H1 (cell line): Measurements from ENCODE around the gene KRT80. TPM values are rescaled to one million over a fixed set of nuclear protein-coding genes. Genes with fewer than 3 reads are reported as not detected.

Experiments
- CTCF ChIA-PET: fragments of 300-600 bp; sonication (Branson Sonifier 250); formaldehyde crosslinking; loops from one replicate; lab custom pipeline; 2021; ENCODE audit not compliant: partially characterized antibody; lab: Charles Lee
- POLR2A ChIA-PET: fragments of 300-600 bp; sonication (Branson Sonifier 250); formaldehyde crosslinking; loops from one replicate; lab custom pipeline; 2021; ENCODE audit warnings: inconsistent platforms; ENCODE audit not compliant: partially characterized antibody; lab: Charles Lee
- DNase-seq, 2 experiments: peaks; one replicate each; pipeline versions ENCODE4 v3.0.0 to v3.0.0-alpha.2; 2010 to 2022; ENCODE audit warnings: low spot score in 2 of 2, low read depth in 1 of 2, mixed read lengths in 1 of 2
- FAIRE-seq: peaks from 2 replicates; lab custom pipeline; 2011; peaks lifted over from hg19 to GRCh38; lab: Jason Lieb, UNC
- H2AFZ ChIP-seq: 2 replicates; pipeline ENCODE4 v1.8.1; 2012; ENCODE audit warnings: low read length, inconsistent platforms
- H2AK5ac ChIP-seq: 2 replicates; pipeline ENCODE4 v1.6.1; 2013; ENCODE audit warnings: low read depth, low read length
- H2BK120ac ChIP-seq: replicated peaks from 2 replicates; pipeline ENCODE3; 2013; ENCODE audit warnings: low read depth, low read length, inconsistent platforms
- H2BK12ac ChIP-seq: 2 replicates; pipeline ENCODE4 v1.6.1; 2013; ENCODE audit warnings: low read depth, low read length
- H2BK15ac ChIP-seq: 2 replicates; pipeline ENCODE4 v1.6.1; 2013; ENCODE audit warnings: low read length
- H2BK20ac ChIP-seq: 2 replicates; pipeline ENCODE4 v1.6.1; 2013; ENCODE audit warnings: low read length
- H2BK5ac ChIP-seq: 2 replicates; pipeline ENCODE4 v1.6.1; 2013; ENCODE audit warnings: low read depth, low read length
- H3K14ac ChIP-seq: 2 replicates; pipeline ENCODE4 v1.6.1; 2013; ENCODE audit warnings: inconsistent platforms; ENCODE audit not compliant: insufficient read length
- H3K18ac ChIP-seq: 2 replicates; pipeline ENCODE4 v1.6.1; 2013; ENCODE audit warnings: low read length; ENCODE audit errors: extremely low read depth
- H3K23ac ChIP-seq: 2 replicates; pipeline ENCODE4 v1.6.1; 2013; ENCODE audit warnings: inconsistent platforms; ENCODE audit not compliant: insufficient read length
- H3K23me2 ChIP-seq: 2 replicates; pipeline ENCODE4 v1.6.1; 2013; ENCODE audit warnings: low read depth, low read length
- H3K27ac ChIP-seq: 2 replicates; pipeline ENCODE4 v1.6.1; 2011; ENCODE audit warnings: low read depth, low read length, inconsistent platforms
- H3K27me3 ChIP-seq, 4 experiments: replicated peaks in 1 of 4; 1 replicate in 1 of 4; 2 replicates in 3 of 4; pipeline versions ENCODE4 v1.6.1 to v1.8.1; 2011 to 2013; ENCODE audit warnings: low read length in 3 of 4, mild to moderate bottlenecking in 3 of 4, inconsistent platforms in 2 of 4, mixed read lengths in 2 of 4, moderate library complexity in 1 of 4; ENCODE audit not compliant: control insufficient read depth in 3 of 4, insufficient read depth in 3 of 4; ENCODE audit errors: extremely low read depth in 1 of 4
- H3K36me3 ChIP-seq, 4 experiments: 2 replicates each; pipeline versions ENCODE4 v1.6.1 to v1.8.1; 2011 to 2013; ENCODE audit warnings: mild to moderate bottlenecking in 4 of 4, low read length in 3 of 4, moderate library complexity in 2 of 4, control low read depth in 1 of 4, inconsistent platforms in 1 of 4; ENCODE audit not compliant: insufficient read depth in 4 of 4, control insufficient read depth in 2 of 4
- H3K4ac ChIP-seq: replicated peaks from 2 replicates; pipeline ENCODE3; 2013; ENCODE audit warnings: low read length, low read depth, mixed read lengths, inconsistent platforms; ENCODE audit not compliant: insufficient read length
- H3K4me1 ChIP-seq, 4 experiments: replicated peaks in 1 of 4; 1 replicate in 1 of 4; 2 replicates in 3 of 4; pipeline versions ENCODE4 v1.6.1 to v1.8.1; 2011 to 2013; ENCODE audit warnings: low read length in 3 of 4, inconsistent platforms in 2 of 4, mixed read lengths in 1 of 4; ENCODE audit not compliant: insufficient read depth in 4 of 4, control insufficient read depth in 3 of 4
- H3K4me2 ChIP-seq, 2 experiments: 2 replicates each; pipeline versions ENCODE4 v1.6.1 to v1.8.1; 2011 to 2013; ENCODE audit warnings: low read depth in 2 of 2, low read length in 2 of 2, control low read depth in 1 of 2, inconsistent platforms in 1 of 2, mild to moderate bottlenecking in 1 of 2; ENCODE audit not compliant: insufficient read depth in 1 of 2
- H3K4me3 ChIP-seq, 4 experiments: fragments of 200-600, 300-600 bp in 1 of 4; sonication (generic), shearing (Covaris generic), sonication (Bioruptor Twin) in 1 of 4; 2 replicates each; pipeline versions ENCODE4 v1.5.1 to v1.8.1; 2011 to 2016; ENCODE audit warnings: low read length in 4 of 4, low read depth in 3 of 4, control low read depth in 2 of 4, inconsistent platforms in 2 of 4, mild to moderate bottlenecking in 2 of 4, mixed read lengths in 1 of 4, moderate library complexity in 1 of 4; ENCODE audit not compliant: insufficient read depth in 2 of 4; ENCODE audit errors: extremely low read depth in 1 of 4
- H3K56ac ChIP-seq: replicated peaks from 2 replicates; pipeline ENCODE3; 2013; ENCODE audit warnings: low read depth, mild to moderate bottlenecking, mixed read lengths, low read length, inconsistent platforms; ENCODE audit not compliant: insufficient read length
- H3K79me1 ChIP-seq: 2 replicates; pipeline ENCODE4 v1.6.1; 2013; ENCODE audit warnings: low read depth, low read length, control low read depth
- H3K79me2 ChIP-seq, 2 experiments: 2 replicates each; pipeline versions ENCODE4 v1.6.1 to v1.8.1; 2012 to 2013; ENCODE audit warnings: low read length in 2 of 2, mild to moderate bottlenecking in 2 of 2, inconsistent platforms in 1 of 2; ENCODE audit not compliant: insufficient read depth in 2 of 2, control insufficient read depth in 1 of 2
- H3K9ac ChIP-seq, 4 experiments: replicated peaks in 1 of 4; 1 replicate in 1 of 4; 2 replicates in 3 of 4; pipeline versions ENCODE4 v1.6.1 to v1.8.1; 2011 to 2013; ENCODE audit warnings: low read depth in 3 of 4, low read length in 3 of 4, control low read depth in 2 of 4, mild to moderate bottlenecking in 2 of 4, moderate library complexity in 2 of 4, inconsistent platforms in 1 of 4; ENCODE audit errors: extremely low read depth in 1 of 4
- H3K9me3 ChIP-seq, 2 experiments: 2 replicates each; pipeline versions ENCODE4 v1.6.1 to v1.8.1; 2012 to 2013; ENCODE audit warnings: mild to moderate bottlenecking in 2 of 2, moderate library complexity in 2 of 2, control low read depth in 1 of 2, inconsistent platforms in 1 of 2, low read depth in 1 of 2, low read length in 1 of 2, mixed read lengths in 1 of 2; ENCODE audit not compliant: insufficient read depth in 2 of 2
- H4K20me1 ChIP-seq, 2 experiments: replicated peaks in 1 of 2; 2 replicates each; pipeline versions ENCODE3 to v1.8.1; 2011 to 2013; ENCODE audit warnings: inconsistent platforms in 2 of 2, low read length in 2 of 2, mild to moderate bottlenecking in 1 of 2; ENCODE audit not compliant: insufficient read depth in 2 of 2, control insufficient read depth in 1 of 2
- H4K5ac ChIP-seq: 2 replicates; pipeline ENCODE4 v1.6.1; 2013; ENCODE audit warnings: low read length, low read depth, mixed read lengths, inconsistent platforms; ENCODE audit not compliant: insufficient read length
- H4K8ac ChIP-seq: 2 replicates; pipeline ENCODE4 v1.8.0; 2013; ENCODE audit warnings: mild to moderate bottlenecking, moderate library complexity, low read length, inconsistent platforms; ENCODE audit not compliant: insufficient read depth; ENCODE audit errors: extremely low read depth
- H4K91ac ChIP-seq: replicated peaks from 2 replicates; pipeline ENCODE3; 2013; ENCODE audit warnings: low read length, mixed read lengths, inconsistent platforms; ENCODE audit not compliant: insufficient read length
- BCL11A ChIP-seq, 2 experiments: IDR thresholded peaks; one replicate each; pipeline ENCODE4 v1.6.1; 2011; ENCODE audit warnings: low read depth in 2 of 2, low read length in 2 of 2, mild to moderate bottlenecking in 2 of 2
- BRCA1 ChIP-seq: IDR thresholded peaks from 2 replicates; pipeline ENCODE4 v1.6.1; 2012; ENCODE audit warnings: low read depth, low read length, improper control_type of control experiment
- CREB1 ChIP-seq: IDR thresholded peaks from 2 replicates; pipeline ENCODE4 v1.6.1; 2012; ENCODE audit warnings: inconsistent platforms
- EP300 ChIP-seq, 2 experiments: IDR thresholded peaks; 1 replicate in 1 of 2; 2 replicates in 1 of 2; pipeline ENCODE4 v1.6.1; 2011 to 2012; ENCODE audit warnings: low read depth in 2 of 2, low read length in 2 of 2, mild to moderate bottlenecking in 2 of 2, borderline replicate concordance in 1 of 2, inconsistent platforms in 1 of 2, moderate library complexity in 1 of 2
- KDM1A ChIP-seq: fragments of 200-600, 300-600 bp; sonication (generic); IDR thresholded peaks from 2 replicates; pipeline ENCODE4 v1.7.1; 2016; ENCODE audit warnings: mild to moderate bottlenecking, low read length, borderline replicate concordance
- RBBP5 ChIP-seq: IDR thresholded peaks from 2 replicates; pipeline ENCODE4 v1.7.1; 2012; ENCODE audit warnings: low read depth, mild to moderate bottlenecking, inconsistent platforms, low read length, moderate library complexity, borderline replicate concordance
- TAF1 ChIP-seq: IDR thresholded peaks from 2 replicates; pipeline ENCODE4 v1.6.1; 2011; ENCODE audit warnings: mild to moderate bottlenecking, low read depth, low read length
- YY1 ChIP-seq: IDR thresholded peaks from 2 replicates; pipeline ENCODE4 v1.6.1; 2011; ENCODE audit warnings: low read depth, mild to moderate bottlenecking, low read length
- WGBS, 2 experiments: shearing (Covaris generic) in 1 of 2; methylation state at CpG; one replicate each; pipeline versions ENCODE4 v1.1.6 to v1.1.7; 2013 to 2015; ENCODE audit warnings: low lambda C conversion rate in 2 of 2, mixed read lengths in 2 of 2, inconsistent platforms in 1 of 2, low coverage in 1 of 2, missing lambda C conversion rate in 1 of 2; ENCODE audit not compliant: insufficient replicate concordance in 2 of 2, insufficient coverage in 1 of 2, insufficient read length in 1 of 2; ENCODE audit errors: extremely low coverage in 1 of 2, missing lambda C conversion rate in 1 of 2; 5-methylcytosine and 5-hydroxymethylcytosine counted together
- polyA plus RNA-seq, 7 experiments: library from polyadenylated mRNA; depleted of rRNA in 3 of 7; stranded (reverse) in 5 of 7; unstranded in 2 of 7; fragments of >200 nt in 5 of 7; fragments of 200-250 nt in 2 of 7; gene quantifications; 1 replicate in 5 of 7; 2 replicates in 1 of 7; 4 replicates in 1 of 7; pipeline versions ENCODE4 v1.2.1 to v1.2.3, GENCODE V29; 2011 to 2013; ENCODE audit warnings: missing spikeins in 2 of 7, mixed read lengths in 2 of 7
- total RNA-seq: library from RNA; stranded (reverse); fragmentation: NEBNext Ultra II Directional; extraction: Animal tissue kit (Norgen Biotek cat#: 25700); gene quantifications from 2 replicates; pipeline ENCODE4 v1.2.1, GENCODE V29; 2021
- TF ChIP-seq, protein P1 (sequence below), 3 experiments: IDR thresholded peaks; 1 replicate in 2 of 3; 2 replicates in 1 of 3; pipeline versions ENCODE4 v1.5.1 to v1.6.1; 2011; ENCODE audit warnings: low read length in 3 of 3, mild to moderate bottlenecking in 3 of 3, inconsistent platforms in 2 of 3, low read depth in 1 of 3, moderate library complexity in 1 of 3; ENCODE audit not compliant: insufficient read depth in 1 of 3; ENCODE audit errors: control extremely low read depth in 1 of 3

The KRT80 gene
- total and polyA plus RNA-seq, 2 of the 8 experiments (the other 6 are each of a cell fraction or from before 2014, with no cell fraction given), result 0.05 TPM; not detected in 1

DNA sequence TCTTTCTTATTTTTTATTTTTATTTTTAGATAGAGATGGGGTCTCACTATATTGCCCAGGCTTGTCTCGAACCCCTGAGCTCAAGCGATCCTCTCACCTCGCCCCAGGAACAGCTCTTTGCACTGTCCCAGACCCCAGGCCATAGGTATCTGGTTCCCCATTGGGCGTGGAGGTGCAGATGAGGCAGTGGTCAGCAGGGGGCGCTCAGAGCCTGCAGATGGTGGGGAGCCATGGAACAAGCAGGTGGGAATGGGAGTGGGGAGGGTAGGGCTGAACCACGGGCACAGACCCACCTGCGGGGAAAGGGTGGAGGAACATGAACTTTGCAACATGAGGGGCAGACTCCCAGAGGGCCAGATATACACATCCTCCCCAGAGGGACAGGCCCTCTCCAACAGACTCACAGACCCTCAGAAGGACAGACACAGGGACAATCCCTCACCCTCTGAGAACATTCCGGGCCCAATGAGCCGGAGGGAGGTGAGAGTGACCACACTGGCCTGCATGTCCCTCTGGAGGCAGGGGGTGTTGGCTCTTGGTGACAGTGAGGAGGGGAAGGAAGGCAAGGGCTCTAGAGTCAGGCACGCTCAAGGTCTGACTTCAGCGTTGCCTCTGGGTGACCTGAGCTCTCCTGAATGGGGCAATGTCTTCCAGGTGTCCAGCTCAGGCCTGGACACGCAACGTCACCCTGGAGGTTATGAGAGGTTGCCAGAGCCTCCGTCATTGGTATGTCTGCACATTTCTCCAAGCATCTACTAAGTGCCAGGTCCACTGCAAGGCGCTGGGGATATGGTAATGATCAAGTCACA is 34.9 kb downstream of the KRT80 start:
- H3K23ac ChIP-seq, result no peak overlapping the region
- DNase-seq, result peak in 1 of 2 experiments; percentile 98
- no peak overlapping the region for H2AK5ac ChIP-seq
- H2BK20ac ChIP-seq, result no peak overlapping the region
- WGBS, 2 experiments, result 64% methylated on average over 15 of the region's 15 CpGs; no CpG with 5 or more reads in 1 of the 2 experiments
- no peaks in the 10 kb centered on the region for H3K79me2 ChIP-seq
- H3K4ac ChIP-seq, result no peak overlapping the region
- no peak overlapping the region for H3K27ac ChIP-seq
- no peak overlapping the region for H3K14ac ChIP-seq
- H2BK15ac ChIP-seq, result peak overlapping the region; percentile 24
- no peaks in the 10 kb centered on the region for H3K79me1 ChIP-seq
- no peak overlapping the region for H3K4me3 ChIP-seq
- no peak overlapping the region for H3K56ac ChIP-seq
- no peak overlapping the region for H2BK120ac ChIP-seq
- no peaks in the 10 kb centered on the region for H3K36me3 ChIP-seq
- no peak overlapping the region for H2BK5ac ChIP-seq
- H4K8ac ChIP-seq, result no peak overlapping the region
- ChIA-PET CTCF (interaction anchor here (0.5 to 5.0 kb wide), 70 partner anchors 9 to 1107 kb away, joined by 3 to 108 read pairs (median 5); partner anchors contain the start of genes KRT5, KRT80, KRT84 and KRT85), POLR2A (no interaction called here)
- no peak overlapping the region for H4K5ac ChIP-seq
- peak; percentile 77 for FAIRE-seq
- H2BK12ac ChIP-seq, result 0 out of 2 replicates have a peak overlapping the region, but pooled peaks have one; percentile 23
- peaks cover 0 to 4% (median 2%) of the 10 kb centered on the region in 4 experiments; a peak in 2 of 7 replicates for H3K27me3 ChIP-seq
- no peaks in the 10 kb centered on the region for H3K9me3 ChIP-seq
- H3K4me1 ChIP-seq, result 0 out of 7 replicates have a peak, but pooled peaks cover 0 to 2% (median under 1%) of the 10 kb centered on the region in 4 experiments
- H3K18ac ChIP-seq, result no peak overlapping the region
- no peak overlapping the region for H2AFZ ChIP-seq
- H3K23me2 ChIP-seq, result no peaks in the 10 kb centered on the region; the same call in 1 of the 2 replicates
- no peak overlapping the region for H3K4me2 ChIP-seq
- no peak overlapping the region for H3K9ac ChIP-seq
- H4K91ac ChIP-seq, result no peak overlapping the region
- H4K20me1 ChIP-seq, result peaks cover 0 to 2% of the 10 kb centered on the region in 2 experiments
- TF ChIP-seq BRCA1 (no peak), CREB1 (0 out of 2 replicates have a peak, but pooled peaks have one; percentile 48), KDM1A (peak; percentile 45; the same call in 1 of the 2 replicates), YY1 (peak; percentile 80), RBBP5 (no peak), TAF1 (no peak), BCL11A (IDR thresholded peaks at IDR 0.05; ENCODE audit: low read depth in 2 of 2, low read length in 2 of 2) (no peak), EP300 (IDR thresholded peaks at IDR 0.05; ENCODE audit: borderline replicate concordance in 1 of 2, low read depth in 2 of 2, low read length in 2 of 2) (no peak)
- TF ChIP-seq, protein P1, sequence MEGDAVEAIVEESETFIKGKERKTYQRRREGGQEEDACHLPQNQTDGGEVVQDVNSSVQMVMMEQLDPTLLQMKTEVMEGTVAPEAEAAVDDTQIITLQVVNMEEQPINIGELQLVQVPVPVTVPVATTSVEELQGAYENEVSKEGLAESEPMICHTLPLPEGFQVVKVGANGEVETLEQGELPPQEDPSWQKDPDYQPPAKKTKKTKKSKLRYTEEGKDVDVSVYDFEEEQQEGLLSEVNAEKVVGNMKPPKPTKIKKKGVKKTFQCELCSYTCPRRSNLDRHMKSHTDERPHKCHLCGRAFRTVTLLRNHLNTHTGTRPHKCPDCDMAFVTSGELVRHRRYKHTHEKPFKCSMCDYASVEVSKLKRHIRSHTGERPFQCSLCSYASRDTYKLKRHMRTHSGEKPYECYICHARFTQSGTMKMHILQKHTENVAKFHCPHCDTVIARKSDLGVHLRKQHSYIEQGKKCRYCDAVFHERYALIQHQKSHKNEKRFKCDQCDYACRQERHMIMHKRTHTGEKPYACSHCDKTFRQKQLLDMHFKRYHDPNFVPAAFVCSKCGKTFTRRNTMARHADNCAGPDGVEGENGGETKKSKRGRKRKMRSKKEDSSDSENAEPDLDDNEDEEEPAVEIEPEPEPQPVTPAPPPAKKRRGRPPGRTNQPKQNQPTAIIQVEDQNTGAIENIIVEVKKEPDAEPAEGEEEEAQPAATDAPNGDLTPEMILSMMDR (IDR thresholded peaks at IDR 0.05; ENCODE audit: control extremely low read depth in 1 of 3, insufficient read depth in 1 of 3, low read depth in 1 of 3, low read length in 3 of 3), result peak in 2 of 3 experiments; percentile 98; a peak in 3 of 4 replicates
